OCI-LY3 (cell line): ENCODE data around the gene MXRA5.
"Not testable (repeated sequence)": the region's sequence is repeated elsewhere in the genome, so short reads cannot be mapped to it uniquely, and the experiment has no call there.

Source experiments
- H2AFZ ChIP-seq: fragments of 200-600, 300-600 bp; shearing (Covaris generic); 2 replicates; pipeline ENCODE4 v1.6.0; 2014; ENCODE audit warnings: antibody characterized with exemption, low read depth, low read length
- H3K27ac ChIP-seq: fragments of 200-600, 300-600 bp; sonication (generic); 2 replicates; pipeline ENCODE4 v1.5.1; 2014; ENCODE audit warnings: mild to moderate bottlenecking, low read length, moderate library complexity, mixed read lengths
- H3K27me3 ChIP-seq: fragments of 200-600, 300-600 bp; sonication (generic); 2 replicates; pipeline ENCODE4 v1.6.1; 2014; ENCODE audit warnings: low read depth, low read length, mixed read lengths
- H3K36me3 ChIP-seq: fragments of 200-600, 300-600 bp; sonication (generic); replicated peaks from 2 replicates; pipeline ENCODE3; 2014; ENCODE audit warnings: low read depth, low read length, mixed read lengths
- H3K4me1 ChIP-seq: fragments of 300-600, 200-600 bp; sonication (generic); 2 replicates; pipeline ENCODE4 v1.6.1; 2014; ENCODE audit warnings: low read length, mixed read lengths
- H3K4me2 ChIP-seq: fragments of 200-600, 300-600 bp; sonication (generic); 2 replicates; pipeline ENCODE4 v1.6.1; 2014; ENCODE audit warnings: low read length, mixed read lengths
- H3K4me3 ChIP-seq: fragments of 300-600, 200-600 bp; sonication (generic); 2 replicates; pipeline ENCODE4 v1.5.1; 2014; ENCODE audit warnings: antibody characterized with exemption, mild to moderate bottlenecking, low read length, moderate library complexity
- H3K79me2 ChIP-seq: fragments of 300-600, 200-600 bp; shearing (Covaris generic); 2 replicates; pipeline ENCODE4 v1.6.1; 2014; ENCODE audit warnings: mild to moderate bottlenecking, low read length, mixed read lengths
- H3K9ac ChIP-seq: fragments of 300-600, 200-600 bp; shearing (Covaris generic); 2 replicates; pipeline ENCODE4 v1.6.0; 2014; ENCODE audit warnings: mild to moderate bottlenecking, low read length, moderate library complexity
- H3K9me3 ChIP-seq: fragments of 200-600, 300-600 bp; shearing (Covaris generic); 2 replicates; pipeline ENCODE4 v1.6.1; 2014; ENCODE audit warnings: low read length, mixed read lengths; ENCODE audit not compliant: insufficient read depth
- H4K20me1 ChIP-seq: fragments of 200-600, 300-600 bp; sonication (generic); 2 replicates; pipeline ENCODE4 v1.6.1; 2016; ENCODE audit warnings: low read length, mixed read lengths; ENCODE audit not compliant: insufficient read depth
- CTCF ChIP-seq: fragments of 200-600, 300-600 bp; sonication (generic); IDR thresholded peaks from 2 replicates; pipeline ENCODE4 v1.5.1; 2014; ENCODE audit warnings: antibody characterized with exemption, low read length, low read depth
- EZH2phosphoT487 ChIP-seq: fragments of 200-600 bp; shearing (Covaris generic); IDR thresholded peaks from 2 replicates; pipeline ENCODE4 v1.6.1; 2018; ENCODE audit warnings: antibody characterized with exemption, mixed run types, low read depth

Gene MXRA5

GRCh38 chrX:3378156-3378555 is 31.7 kb upstream of the MXRA5 start:
- TF ChIP-seq CTCF (no peak), EZH2phosphoT487 (no peak)

DNA sequence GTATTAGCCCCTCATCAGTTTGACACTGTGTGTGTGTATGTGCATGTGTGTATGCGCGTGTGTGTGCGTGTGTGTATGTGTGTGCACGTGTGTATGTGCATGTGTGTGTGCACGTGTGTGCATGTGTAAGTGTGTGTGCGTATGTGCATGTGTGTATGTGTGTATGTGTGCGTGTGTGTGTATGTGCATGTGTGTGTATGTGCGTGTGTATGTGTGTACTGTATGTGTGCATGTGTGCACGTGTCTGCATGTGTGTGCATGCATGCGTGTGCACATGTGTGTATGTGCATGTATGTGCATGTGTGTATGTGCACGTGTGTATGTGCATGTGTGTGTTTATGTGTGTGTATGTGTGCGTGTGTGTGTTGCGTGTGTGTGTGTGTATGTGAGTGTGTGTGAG is 31.1 kb upstream of the MXRA5 start:
- H3K36me3 ChIP-seq: no peaks in the 10 kb centered on the region
- no peaks in the 10 kb centered on the region for H3K4me1 ChIP-seq
- H3K79me2 ChIP-seq: no peaks in the 10 kb centered on the region
- no peak overlapping the region for H3K4me2 ChIP-seq
- no peaks in the 10 kb centered on the region for H4K20me1 ChIP-seq
- no peak for TF ChIP-seq EZH2phosphoT487
- no peak for TF ChIP-seq CTCF
- H3K27ac ChIP-seq: no peak overlapping the region
- no peak overlapping the region for H3K4me3 ChIP-seq
- H2AFZ ChIP-seq: no peak overlapping the region
- H3K9ac ChIP-seq: no peak overlapping the region
- no peaks in the 10 kb centered on the region for H3K9me3 ChIP-seq
- H3K27me3 ChIP-seq: no peaks in the 10 kb centered on the region

More at GRCh38 chrX:3378156-3378555, 31.7 kb upstream of the MXRA5 start:
- Histone ChIP-seq H3K79me2 (no peaks in the 10 kb centered on the region), H3K27ac (no peak overlapping the region), H3K4me1 (no peaks in the 10 kb centered on the region), H3K9ac (no peak overlapping the region), H3K4me3 (no peak overlapping the region), H3K4me2 (no peak overlapping the region), H3K9me3 (no peaks in the 10 kb centered on the region), H2AFZ (no peak overlapping the region), H3K27me3 (no peaks in the 10 kb centered on the region), H4K20me1 (no peaks in the 10 kb centered on the region), H3K36me3 (no peaks in the 10 kb centered on the region)

DNA sequence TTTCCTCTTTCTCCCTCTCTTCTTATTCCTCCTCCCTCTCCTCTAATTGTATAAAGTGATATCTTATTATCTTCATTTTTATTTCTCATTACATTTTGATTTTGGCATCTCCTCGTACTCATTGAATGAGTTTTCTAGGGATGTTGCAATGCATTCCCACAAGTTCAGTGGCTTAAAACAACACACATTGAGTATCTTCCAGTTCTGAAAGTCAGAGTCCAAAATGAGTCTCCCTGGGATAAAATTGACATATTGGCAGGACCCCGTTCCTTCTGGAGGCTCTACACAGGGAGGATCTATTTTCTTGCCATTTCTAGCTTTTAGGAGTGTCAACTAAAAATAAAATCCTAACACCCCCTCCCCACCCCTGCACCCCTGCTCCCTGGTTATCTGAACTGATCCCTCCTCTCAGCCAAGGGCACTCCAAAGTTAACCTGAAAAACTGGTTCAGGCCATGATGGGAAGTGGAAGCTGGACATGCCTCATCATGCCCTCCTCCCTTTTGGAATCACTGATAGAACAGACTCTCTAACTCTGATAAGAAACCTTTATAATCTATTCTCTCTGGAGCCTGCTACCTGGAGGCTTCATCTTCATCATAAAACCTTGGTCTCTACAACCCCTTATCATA is 29.5 kb upstream of the MXRA5 start:
- H3K36me3 ChIP-seq, H3K79me2 ChIP-seq, H3K27ac ChIP-seq, H3K9me3 ChIP-seq, H3K4me2 ChIP-seq, H3K4me1 ChIP-seq, H3K9ac ChIP-seq, H3K27me3 ChIP-seq, H2AFZ ChIP-seq, H4K20me1 ChIP-seq, H3K4me3 ChIP-seq: not testable (repeated sequence)

GRCh38 chrX:3374108-3374800 is 27.8 kb upstream of the MXRA5 start:
- no peaks in the 10 kb centered on the region for H3K27me3 ChIP-seq
- no peak overlapping the region for H3K27ac ChIP-seq
- TF ChIP-seq EZH2phosphoT487 (no peak), CTCF (no peak)
- no peaks in the 10 kb centered on the region for H3K9me3 ChIP-seq
- no peak overlapping the region for H3K4me2 ChIP-seq
- no peak overlapping the region for H2AFZ ChIP-seq
- H3K4me1 ChIP-seq: no peaks in the 10 kb centered on the region
- H3K9ac ChIP-seq: no peak overlapping the region
- no peak overlapping the region for H3K4me3 ChIP-seq
- H4K20me1 ChIP-seq: no peaks in the 10 kb centered on the region
- no peaks in the 10 kb centered on the region for H3K36me3 ChIP-seq
- H3K79me2 ChIP-seq: no peaks in the 10 kb centered on the region
